HG02798 (cell line): ENCODE results near the gene SLC39A1.

Experiments
- ATAC-seq: cut with Tn5 transposase; IDR thresholded peaks from one replicate; pipeline ENCODE4 v1.9.1; 2021; ENCODE audit warnings: mild to moderate bottlenecking; ENCODE audit not compliant: unreplicated experiment, poor library complexity

Gene SLC39A1

GRCh38 chr1:153977250-153978240, 14.2 kb upstream of the SLC39A1 start, which contains the start of gene JTB:
TSS of gene JTB (minus strand) at chr1:153977674. CDS start at chr1:153977252, 422 bp downstream.
- ATAC-seq = peak; percentile 83

GRCh38 chr1:153976819-153977249, 13.5 kb upstream of the SLC39A1 start:
- ATAC-seq = no peak

GRCh38 chr1:153973525-153973924, 10.2 kb upstream of the SLC39A1 start:
- ATAC-seq = no peak

- ATAC-seq = no peak
These were observed 9.7 kb upstream of the SLC39A1 start for GRCh38 chr1:153973071-153973470.

GRCh38 chr1:153970346-153970745, 7.0 kb upstream of the SLC39A1 start:
- no peak for ATAC-seq

- no peak for ATAC-seq
These were observed 5.6 kb upstream of the SLC39A1 start for GRCh38 chr1:153968972-153969371.

- no peak for ATAC-seq
These were observed 5.1 kb upstream of the SLC39A1 start for GRCh38 chr1:153968408-153968807.

GRCh38 chr1:153968000-153968363, 4.6 kb upstream of the SLC39A1 start:
- no peak for ATAC-seq

- peak; percentile 76 for ATAC-seq
These were observed 4.0 kb upstream of the SLC39A1 start, which contains the start of gene CREB3L4 for GRCh38 chr1:153967107-153967999. TSS of gene CREB3L4 (plus strand) at chr1:153967902. CDS start at chr1:153968526, 624 bp downstream.

- no peak for ATAC-seq
These were observed 554 bp upstream of the SLC39A1 start for GRCh38 chr1:153963850-153964331.

GRCh38 chr1:153962088-153963029, 978 bp downstream of the SLC39A1 start:
- ATAC-seq = no peak

GRCh38 chr1:153961421-153961820, 1.9 kb downstream of the SLC39A1 start:
- ATAC-seq = no peak

GRCh38 chr1:153960206-153960605, 3.1 kb downstream of the SLC39A1 start:
- ATAC-seq = no peak

- no peak for ATAC-seq
These were observed 3.9 kb downstream of the SLC39A1 start for GRCh38 chr1:153959454-153959853.

GRCh38 chr1:153958961-153959260, 4.4 kb downstream of the SLC39A1 start:
- ATAC-seq = no peak

GRCh38 chr1:153958111-153958960, 5.0 kb downstream of the SLC39A1 start, which contains the start of gene CRTC2:
TSS of gene CRTC2 (minus strand) at chr1:153958612. CDS start at chr1:153958497, 115 bp downstream.
- ATAC-seq = peak; percentile 85

- peak; percentile 8 for ATAC-seq
These were observed 5.6 kb downstream of the SLC39A1 start for GRCh38 chr1:153957744-153958110.

GRCh38 chr1:153956997-153957715, 6.2 kb downstream of the SLC39A1 start:
- no peak for ATAC-seq
